ENCODE data around the gene GSG1L2. TPM values are rescaled to one million over a fixed set of nuclear protein-coding genes. Genes with fewer than 3 reads are reported as not detected.

Gene GSG1L2
- total RNA-seq, 2 donors from 2014 or later, result not detected

GRCh38 chr17:9828296-9829295, 6.7 kb upstream of the GSG1L2 start:
- no peak overlapping the region for H3K4me3 ChIP-seq
- intact Hi-C loops (cut with DNase I), result no loop called here
- no peaks in the 10 kb centered on the region for H3K4me1 ChIP-seq (replicated peaks)
- no peak for DNase-seq (ENCODE audit: low spot score)
- WGBS, result 55% methylated on average over 13 of the region's 13 CpGs
- no peaks in the 10 kb centered on the region for H3K36me3 ChIP-seq
- no peaks in the 10 kb centered on the region for H3K27me3 ChIP-seq (replicated peaks; ENCODE audit: insufficient read depth)
- H3K9me3 ChIP-seq, result no peaks in the 10 kb centered on the region
- H3K27ac ChIP-seq, result no peak overlapping the region
- no peak for TF ChIP-seq CTCF (IDR thresholded peaks at IDR 0.05)
- TF ChIP-seq POLR2AphosphoS5 (IDR thresholded peaks at IDR 0.05), result no peak
- no peak for TF ChIP-seq POLR2A (IDR thresholded peaks at IDR 0.05)

- no peak for TF ChIP-seq POLR2AphosphoS5 (IDR thresholded peaks at IDR 0.05)
- TF ChIP-seq POLR2A (IDR thresholded peaks at IDR 0.05), result no peak
- TF ChIP-seq CTCF (IDR thresholded peaks at IDR 0.05), result no peak
- Histone ChIP-seq H3K4me1 (replicated peaks) (no peaks in the 10 kb centered on the region), H3K4me3 (no peak within 1 kb of the TSS), H3K27ac (no peak within 1 kb of the TSS), H3K36me3 (no peaks in the 10 kb centered on the region), H3K9me3 (no peaks in the 10 kb centered on the region), H3K27me3 (replicated peaks; ENCODE audit: insufficient read depth) (no peaks in the 10 kb centered on the region)
- WGBS, result 64% methylated on average over 20 of the region's 21 CpGs
- intact Hi-C loops (cut with DNase I), result no loop called here
- no peak for DNase-seq (ENCODE audit: low spot score)
Observed at GRCh38 chr17:9825641-9826150, 3.8 kb upstream of the GSG1L2 start, which contains the start of gene GLP2R. Gene GLP2R (plus strand): TSS chr17:9825924. CDS start chr17:9826064, 140 bp downstream.

GRCh38 chr17:9824797-9825338, 3.0 kb upstream of the GSG1L2 start:
- intact Hi-C loops (cut with DNase I), result no loop called here
- Histone ChIP-seq H3K4me3 (no peak overlapping the region), H3K27ac (no peak overlapping the region), H3K27me3 (replicated peaks; ENCODE audit: insufficient read depth) (no peaks in the 10 kb centered on the region), H3K36me3 (no peaks in the 10 kb centered on the region), H3K9me3 (no peaks in the 10 kb centered on the region), H3K4me1 (replicated peaks) (no peaks in the 10 kb centered on the region)
- DNase-seq (ENCODE audit: low spot score), result no peak
- WGBS, result 76% methylated on average over 8 of the region's 8 CpGs
- TF ChIP-seq POLR2A (IDR thresholded peaks at IDR 0.05) (no peak), CTCF (IDR thresholded peaks at IDR 0.05) (no peak), POLR2AphosphoS5 (IDR thresholded peaks at IDR 0.05) (no peak)

GRCh38 chr17:9824094-9824493, 2.2 kb upstream of the GSG1L2 start:
- no peak overlapping the region for H3K4me3 ChIP-seq
- no peaks in the 10 kb centered on the region for H3K27me3 ChIP-seq (replicated peaks; ENCODE audit: insufficient read depth)
- no peak for TF ChIP-seq POLR2AphosphoS5 (IDR thresholded peaks at IDR 0.05)
- no peak for TF ChIP-seq POLR2A (IDR thresholded peaks at IDR 0.05)
- no peak for TF ChIP-seq CTCF (IDR thresholded peaks at IDR 0.05)
- no peak overlapping the region for H3K27ac ChIP-seq
- DNase-seq (ENCODE audit: low spot score), result no peak
- H3K4me1 ChIP-seq (replicated peaks), result no peaks in the 10 kb centered on the region
- H3K9me3 ChIP-seq, result no peaks in the 10 kb centered on the region
- WGBS, result 51% methylated on average over 4 of the region's 4 CpGs
- intact Hi-C loops (cut with DNase I), result no loop called here
- H3K36me3 ChIP-seq, result no peaks in the 10 kb centered on the region
